NCI-H2171 treated with DMSO at 0.1 percent for 48 hours (cell line): ENCODE data around the gene CLECL1.

ENCODE experiments used
- DNase-seq: peaks from one replicate; lab custom pipeline; 2025; lab: John Stamatoyannopoulos, UW

The CLECL1 gene

GRCh38 chr12:9732921-9733461 is at the start of gene CLECL1:
CLECL1 (minus strand) TSS chr12:9733097.
- DNase-seq, result no peak

GRCh38 chr12:9781360-9781759 is 48.5 kb upstream of the CLECL1 start:
- DNase-seq, result no peak

- no peak for DNase-seq
These were observed 46.3 kb upstream of the CLECL1 start for GRCh38 chr12:9779209-9779608.

- no peak for DNase-seq
These were observed 43.9 kb upstream of the CLECL1 start for GRCh38 chr12:9776781-9777180.

GRCh38 chr12:9773216-9773877 is 40.5 kb upstream of the CLECL1 start:
- no peak for DNase-seq

- DNase-seq, result no peak
These were observed 30.1 kb upstream of the CLECL1 start for GRCh38 chr12:9763025-9763424.

GRCh38 chr12:9762369-9762768 is 29.5 kb upstream of the CLECL1 start:
- no peak for DNase-seq

- no peak for DNase-seq
These were observed 28.5 kb upstream of the CLECL1 start for GRCh38 chr12:9761419-9761781.

- DNase-seq, result no peak
These were observed 28.0 kb upstream of the CLECL1 start, which contains the start of gene CD69 for GRCh38 chr12:9760699-9761418. CD69 (minus strand) TSS chr12:9760901; CDS start chr12:9760820, 81 bp downstream.

- no peak for DNase-seq
These were observed 27.2 kb upstream of the CLECL1 start for GRCh38 chr12:9760120-9760519.

GRCh38 chr12:9759694-9760093 is 26.8 kb upstream of the CLECL1 start:
- no peak for DNase-seq

- DNase-seq, result no peak
These were observed 25.2 kb upstream of the CLECL1 start for GRCh38 chr12:9758119-9758518.

- DNase-seq, result no peak
These were observed 24.6 kb upstream of the CLECL1 start for GRCh38 chr12:9757433-9758025.

- no peak for DNase-seq
These were observed 23.8 kb upstream of the CLECL1 start for GRCh38 chr12:9756706-9757105.

- DNase-seq, result no peak
These were observed 23.3 kb upstream of the CLECL1 start for GRCh38 chr12:9756170-9756569.

- DNase-seq, result no peak
These were observed 22.7 kb upstream of the CLECL1 start for GRCh38 chr12:9755567-9755966.

GRCh38 chr12:9755035-9755434 is 22.1 kb upstream of the CLECL1 start:
- no peak for DNase-seq

- DNase-seq, result no peak
These were observed 21.4 kb upstream of the CLECL1 start for GRCh38 chr12:9754099-9754927.

GRCh38 chr12:9753498-9753897 is 20.6 kb upstream of the CLECL1 start:
- DNase-seq, result no peak

- no peak for DNase-seq
These were observed 20.2 kb upstream of the CLECL1 start for GRCh38 chr12:9753073-9753472.

- DNase-seq, result no peak
These were observed 19.4 kb upstream of the CLECL1 start for GRCh38 chr12:9752145-9752933.
